ENCODE measurements around the gene DAAM1.

GRCh38 chr14:59186306-59186705, 2.2 kb upstream of the DAAM1 start:
- no peak for TF ChIP-seq CTCF (optimal IDR thresholded peaks at IDR 0.05 in 1 of 3, IDR thresholded peaks at IDR 0.05 in 1 of 3, conservative IDR thresholded peaks at IDR 0.05 in 1 of 3; ENCODE audit: extremely low read depth in 1 of 3, insufficient read depth in 2 of 3, low read length in 3 of 3)
- no peak for TF ChIP-seq EZH2 (IDR thresholded peaks at IDR 0.05; ENCODE audit: low read length)
